HG03571 (cell line): ENCODE data around the gene TMEM63B.
"Not testable (repeated sequence)": the region's sequence is repeated elsewhere in the genome, so short reads cannot be mapped to it uniquely, and the experiment has no call there.

ENCODE experiments used
- ATAC-seq: cut with Tn5 transposase; IDR thresholded peaks from one replicate; pipeline ENCODE4 v1.9.1; 2021; ENCODE audit not compliant: unreplicated experiment

TMEM63B gene

DNA sequence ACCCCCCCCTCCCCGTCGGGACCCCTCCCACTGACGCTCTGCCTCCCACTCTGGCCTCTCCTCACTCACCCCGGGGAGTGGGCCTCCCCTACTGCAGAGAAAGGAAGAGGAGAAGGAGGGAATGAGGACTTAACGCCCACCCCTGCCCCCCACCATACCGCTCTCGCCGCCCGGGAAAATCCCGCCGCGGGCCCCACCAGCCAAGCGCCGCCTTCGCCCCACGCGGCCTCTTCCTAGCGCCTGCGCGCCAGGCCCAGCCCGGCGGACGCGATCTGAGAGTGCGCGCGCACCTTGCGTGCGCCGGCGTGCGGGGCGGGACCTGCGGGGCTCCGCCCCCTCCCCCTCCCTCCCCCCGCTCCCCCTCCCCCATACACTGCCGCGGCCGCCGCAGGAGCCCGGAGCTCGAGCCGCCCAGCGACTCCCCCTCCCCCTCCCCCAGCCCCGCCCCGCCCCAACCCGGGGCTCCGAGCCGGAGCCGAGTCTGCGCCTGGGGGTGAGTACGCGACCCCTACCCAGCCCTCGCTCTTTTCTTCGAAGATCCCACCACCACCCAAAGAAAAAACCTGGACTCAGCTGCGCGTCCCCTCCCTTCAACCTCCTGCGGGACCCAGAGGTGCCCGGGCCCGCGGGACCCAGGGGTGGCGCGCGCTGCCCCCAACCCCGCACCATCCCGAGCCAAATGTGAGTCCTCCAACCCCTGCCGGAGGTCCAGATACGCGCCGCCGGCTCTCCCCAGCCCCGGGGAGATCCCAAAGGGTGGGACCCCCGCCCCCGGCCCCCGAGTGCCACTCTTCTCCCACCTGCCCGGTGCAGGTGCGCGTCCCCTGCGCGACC lies at the start of gene TMEM63B, which contains the start of gene MRPL14:
Gene TMEM63B (plus strand): TSS at position 369 of the 834 bp plus-strand sequence. CDS start 7,031 bp downstream, outside the sequence.
Gene MRPL14 (minus strand): TSS at position 267 of the 834 bp plus-strand sequence. CDS start 10,841 bp downstream, outside the sequence.
- ATAC-seq: peak; percentile 62

- no peak for ATAC-seq
These were observed 49.0 kb upstream of the TMEM63B start for GRCh38 chr6:44078219-44078826.

- ATAC-seq: no peak
These were observed 48.3 kb upstream of the TMEM63B start for GRCh38 chr6:44078827-44079671.

DNA sequence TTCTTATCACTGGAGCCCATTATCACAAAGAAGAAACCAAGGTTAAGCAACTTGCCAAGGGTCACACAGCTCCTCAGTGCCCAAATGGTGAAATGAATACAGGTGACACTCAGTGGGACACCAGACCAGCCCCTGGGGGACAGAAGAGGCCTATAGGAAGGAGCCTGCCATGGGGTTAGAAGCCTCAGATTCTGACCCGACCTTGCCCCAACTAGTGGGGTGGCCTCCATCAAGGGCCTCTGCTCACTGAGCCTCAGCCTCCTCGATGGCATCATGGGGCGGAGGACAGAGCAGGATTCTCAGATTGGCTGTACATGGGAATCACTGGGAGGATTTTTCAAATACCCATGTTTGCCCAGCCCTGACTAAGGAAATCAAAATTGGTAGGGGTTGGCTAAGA lies 47.7 kb upstream of the TMEM63B start:
- no peak for ATAC-seq

DNA sequence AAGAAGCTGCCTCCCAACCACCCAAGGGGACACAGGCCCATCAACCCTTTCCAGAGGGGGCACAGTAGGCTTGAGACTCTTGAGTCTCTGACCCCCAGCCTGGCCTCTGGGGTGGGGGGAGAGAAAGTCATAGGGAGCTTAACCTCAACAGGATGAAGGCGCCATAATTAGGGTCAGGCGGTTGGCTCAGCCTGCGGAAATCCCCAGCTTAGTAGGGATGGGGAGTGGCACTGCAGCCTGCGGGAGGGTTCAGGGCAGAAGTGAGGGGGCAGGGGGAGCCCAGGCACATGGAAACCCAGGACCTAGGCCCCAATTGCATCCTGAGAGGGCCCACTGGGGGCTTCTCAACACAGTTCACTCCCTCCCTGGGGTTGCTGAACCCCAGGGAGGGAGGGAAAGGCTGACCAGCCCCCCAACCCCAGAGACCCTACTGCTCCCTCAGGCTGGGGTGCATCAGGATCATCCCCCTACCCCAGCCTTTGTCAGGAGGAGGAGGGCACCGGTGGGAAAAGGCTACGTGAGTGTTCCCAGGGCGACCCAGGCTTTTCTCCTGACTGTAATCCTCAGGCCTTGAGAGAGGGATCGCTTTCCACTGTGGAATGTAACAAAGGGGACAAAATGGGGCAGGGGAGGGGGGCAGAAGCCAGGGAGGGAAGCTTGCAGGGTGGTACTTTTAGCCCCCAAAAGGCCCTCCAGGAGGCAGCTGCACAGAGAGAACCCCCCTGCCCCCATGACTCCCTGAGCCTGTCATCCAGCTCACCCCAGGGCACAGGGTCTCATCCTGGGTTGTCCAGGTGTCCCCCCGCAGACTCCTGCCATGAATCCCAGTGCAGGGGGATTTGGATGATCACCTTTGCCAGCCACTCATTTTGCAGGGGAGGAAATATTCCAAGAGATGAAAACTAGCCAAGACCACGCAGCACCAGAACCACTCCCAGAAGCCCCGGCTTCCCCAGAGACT lies 46.5 kb upstream of the TMEM63B start:
- no peak for ATAC-seq

- ATAC-seq: no peak
These were observed 45.6 kb upstream of the TMEM63B start for GRCh38 chr6:44081753-44082152.

GRCh38 chr6:44082872-44083321 lies 44.5 kb upstream of the TMEM63B start:
- ATAC-seq: no peak

GRCh38 chr6:44084231-44085014 lies 42.9 kb upstream of the TMEM63B start:
- ATAC-seq: no peak

DNA sequence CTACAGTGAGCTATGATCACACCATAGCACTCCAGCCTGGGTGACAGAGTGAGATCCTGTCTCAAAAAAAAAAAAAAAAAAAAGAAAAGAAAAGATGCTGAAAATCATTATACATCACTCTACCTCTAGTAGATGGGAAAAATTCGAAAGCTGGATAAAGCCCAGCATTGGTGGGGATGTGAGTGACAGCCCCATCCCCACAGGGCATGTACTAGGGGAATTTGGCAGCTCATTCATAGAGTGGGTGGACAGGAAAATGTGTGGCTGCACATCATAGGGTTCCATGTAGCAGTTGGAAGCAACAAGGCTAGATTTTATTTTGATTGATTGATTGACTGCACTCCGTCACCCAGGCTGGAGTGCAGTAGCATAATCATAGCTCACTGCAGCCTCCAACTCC lies 42.1 kb upstream of the TMEM63B start:
- ATAC-seq: no peak

DNA sequence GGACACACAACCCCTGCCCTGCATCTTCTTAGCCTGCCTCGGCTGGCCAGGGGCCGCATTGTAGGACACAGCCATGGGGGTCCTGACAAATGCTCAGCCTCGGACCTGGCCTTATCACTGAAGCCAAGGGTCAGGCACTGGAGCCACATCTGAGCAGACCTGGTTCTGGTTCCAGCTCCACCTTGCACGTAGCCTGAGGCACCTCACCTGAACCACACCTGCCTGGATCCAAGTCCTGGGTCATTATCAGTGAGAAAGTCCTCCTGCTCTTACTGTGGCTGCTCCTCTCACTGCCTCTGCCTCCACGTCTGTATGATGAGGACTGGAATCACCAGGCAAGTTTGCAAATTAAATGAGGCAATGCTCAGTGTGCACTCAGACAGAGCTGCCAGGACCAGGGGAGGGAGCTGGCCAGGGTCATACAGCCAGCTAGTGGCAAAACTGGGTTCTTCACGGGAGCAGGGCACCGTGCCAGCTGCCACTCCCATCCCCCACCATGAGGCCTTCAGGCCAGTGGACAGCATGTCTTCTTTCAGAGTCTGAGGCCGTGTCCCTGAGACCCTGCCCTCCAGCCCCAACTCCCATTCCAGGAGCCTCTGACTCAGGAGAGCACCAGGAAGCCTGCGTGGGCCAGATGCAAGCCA lies 40.3 kb upstream of the TMEM63B start:
- ATAC-seq: no peak

- no peak for ATAC-seq
These were observed 39.7 kb upstream of the TMEM63B start for GRCh38 chr6:44087623-44088022.

- no peak for ATAC-seq
These were observed 38.3 kb upstream of the TMEM63B start for GRCh38 chr6:44088827-44089590.

GRCh38 chr6:44090465-44090864 lies 36.9 kb upstream of the TMEM63B start:
- no peak for ATAC-seq

- ATAC-seq: not testable (repeated sequence)
These were observed 36.0 kb upstream of the TMEM63B start for GRCh38 chr6:44091356-44091755.

GRCh38 chr6:44091981-44092884 lies 35.1 kb upstream of the TMEM63B start:
- ATAC-seq: no peak

GRCh38 chr6:44093066-44093465 lies 34.3 kb upstream of the TMEM63B start:
- no peak for ATAC-seq

DNA sequence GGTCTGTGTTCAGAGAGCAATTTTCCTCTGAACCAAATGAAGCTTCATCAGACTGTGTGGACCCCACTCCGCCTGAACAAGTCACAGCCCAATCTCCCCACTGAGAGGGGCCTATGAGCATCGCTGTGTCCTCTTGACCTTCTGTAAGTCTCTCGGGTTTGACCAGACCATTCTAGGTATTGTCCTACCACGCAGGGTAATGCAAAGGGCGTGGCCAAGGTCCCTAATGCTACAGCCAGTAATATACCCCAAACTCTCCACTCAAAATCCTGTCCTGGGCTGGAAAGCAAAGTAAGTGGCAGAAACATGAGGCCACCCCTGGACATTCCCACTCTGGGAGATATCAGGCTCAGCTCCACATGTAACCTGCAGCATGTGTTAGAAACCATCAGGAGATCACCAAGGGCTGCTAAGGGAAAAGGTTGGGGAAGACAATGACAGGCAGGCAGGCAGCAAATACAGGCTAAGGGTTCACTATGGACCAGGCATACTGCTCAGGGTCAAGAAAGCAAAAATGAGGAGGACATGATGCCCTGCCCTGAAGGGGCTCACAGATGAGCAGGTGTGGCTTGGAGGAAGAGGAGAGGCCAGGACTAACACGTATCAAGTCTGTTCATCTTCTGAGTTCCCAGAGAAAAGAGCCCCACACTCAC lies 33.5 kb upstream of the TMEM63B start:
- no peak for ATAC-seq
